ENCODE data around the gene FHOD3. TPM values are rescaled to one million over a fixed set of nuclear protein-coding genes. Genes with fewer than 3 reads are reported as not detected.

FHOD3 gene
- total and polyA plus RNA-seq, 2 of the 13 experiments (the other 11 are each of a cell fraction or from before 2014, with no cell fraction given): 0.07 TPM; not detected in 1

DNA sequence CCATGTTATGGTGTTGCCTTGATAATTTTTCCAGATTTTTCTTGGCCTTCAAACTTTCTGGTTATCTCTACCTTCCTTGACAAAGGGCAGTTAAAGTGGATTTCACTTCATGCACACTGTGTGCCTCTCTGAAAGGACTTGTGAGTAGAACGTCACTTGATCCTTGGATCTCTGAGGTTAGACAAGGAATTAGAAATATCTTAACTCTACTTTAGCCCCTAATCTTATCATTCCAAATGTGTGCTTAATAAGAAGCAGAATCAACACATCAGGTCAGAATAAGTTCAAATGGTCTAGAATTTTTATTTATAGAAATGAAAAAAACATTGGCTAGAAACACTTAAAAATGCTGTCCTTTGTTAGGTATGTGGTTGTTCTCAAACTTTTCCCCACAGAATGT, 325.6 kb downstream of the FHOD3 start:
- in situ Hi-C loops (cut with HindIII; ENCODE audit: extremely low pct_ligation_motif_present, low pct_unique_long_range_greater_than_20kb): no loop called here
- Histone ChIP-seq H3K36me3 (replicated peaks in 1 of 2; ENCODE audit: control insufficient read depth in 1 of 2, insufficient read depth in 2 of 2, low read length in 2 of 2) (no peaks in the 10 kb centered on the region), H4K20me1 (ENCODE audit: insufficient read depth, low read length) (no peaks in the 10 kb centered on the region), H3K4me1 (ENCODE audit: insufficient read depth, low read length) (no peaks in the 10 kb centered on the region), H3K79me2 (ENCODE audit: insufficient read depth, low read length) (no peaks in the 10 kb centered on the region), H3K27ac (ENCODE audit: extremely low read length, insufficient read depth, low read length) (no peak overlapping the region), H3K9ac (ENCODE audit: insufficient read depth, low read depth, low read length) (no peak overlapping the region), H3K27me3 (ENCODE audit: control insufficient read depth in 1 of 2, insufficient read depth in 2 of 2, low read length in 2 of 2) (0 out of 5 replicates have a peak, but pooled peaks cover 0 to 1% of the 10 kb centered on the region in 2 experiments), H3K9me3 (ENCODE audit: low read length) (no peaks in the 10 kb centered on the region), H3K4me2 (ENCODE audit: low read depth, low read length) (no peak overlapping the region), H2AFZ (ENCODE audit: low read length) (no peak overlapping the region), H3K4me3 (replicated peaks in 1 of 3; ENCODE audit: insufficient read depth in 1 of 3, low read depth in 2 of 3, low read length in 3 of 3) (no peak overlapping the region)
- DNase-seq (ENCODE audit: low spot score): no peak
- 4% methylated on average over 1 of the region's 1 CpG for WGBS (ENCODE audit: low lambda C conversion rate)
- no peak for ATAC-seq
- BruUV-seq (replicated peaks): no TSS peak
- POLR2A ChIA-PET: no interaction called here
- no peak for FAIRE-seq
- TF ChIP-seq, protein P1, sequence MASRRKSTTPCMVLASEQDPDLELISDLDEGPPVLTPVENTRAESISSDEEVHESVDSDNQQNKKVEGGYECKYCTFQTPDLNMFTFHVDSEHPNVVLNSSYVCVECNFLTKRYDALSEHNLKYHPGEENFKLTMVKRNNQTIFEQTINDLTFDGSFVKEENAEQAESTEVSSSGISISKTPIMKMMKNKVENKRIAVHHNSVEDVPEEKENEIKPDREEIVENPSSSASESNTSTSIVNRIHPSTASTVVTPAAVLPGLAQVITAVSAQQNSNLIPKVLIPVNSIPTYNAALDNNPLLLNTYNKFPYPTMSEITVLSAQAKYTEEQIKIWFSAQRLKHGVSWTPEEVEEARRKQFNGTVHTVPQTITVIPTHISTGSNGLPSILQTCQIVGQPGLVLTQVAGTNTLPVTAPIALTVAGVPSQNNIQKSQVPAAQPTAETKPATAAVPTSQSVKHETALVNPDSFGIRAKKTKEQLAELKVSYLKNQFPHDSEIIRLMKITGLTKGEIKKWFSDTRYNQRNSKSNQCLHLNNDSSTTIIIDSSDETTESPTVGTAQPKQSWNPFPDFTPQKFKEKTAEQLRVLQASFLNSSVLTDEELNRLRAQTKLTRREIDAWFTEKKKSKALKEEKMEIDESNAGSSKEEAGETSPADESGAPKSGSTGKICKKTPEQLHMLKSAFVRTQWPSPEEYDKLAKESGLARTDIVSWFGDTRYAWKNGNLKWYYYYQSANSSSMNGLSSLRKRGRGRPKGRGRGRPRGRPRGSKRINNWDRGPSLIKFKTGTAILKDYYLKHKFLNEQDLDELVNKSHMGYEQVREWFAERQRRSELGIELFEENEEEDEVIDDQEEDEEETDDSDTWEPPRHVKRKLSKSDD (CRISPR knock-in tag; IDR thresholded peaks at IDR 0.05; ENCODE audit: low read depth): no peak
- TF ChIP-seq ZNF30 (CRISPR knock-in tag; IDR thresholded peaks at IDR 0.05) (no peak), ZNF570 (CRISPR knock-in tag; IDR thresholded peaks at IDR 0.05; ENCODE audit: borderline replicate concordance) (no peak), ZSCAN29 (CRISPR knock-in tag; conservative IDR thresholded peaks at IDR 0.05) (no peak), ZNF761 (CRISPR knock-in tag; conservative IDR thresholded peaks at IDR 0.05) (no peak), CHCHD3 (CRISPR knock-in tag; IDR thresholded peaks at IDR 0.05) (no peak), ZNF747 (CRISPR knock-in tag; IDR thresholded peaks at IDR 0.05; ENCODE audit: borderline replicate concordance) (no peak), SP2 (CRISPR knock-in tag; IDR thresholded peaks at IDR 0.05) (no peak), CREB1 (IDR thresholded peaks at IDR 0.05) (no peak), CREB1 (CRISPR knock-in tag; IDR thresholded peaks at IDR 0.05) (no peak), HES4 (CRISPR knock-in tag; IDR thresholded peaks at IDR 0.05; ENCODE audit: borderline replicate concordance) (no peak), ZNF562 (CRISPR knock-in tag; IDR thresholded peaks at IDR 0.05; ENCODE audit: borderline replicate concordance) (no peak), PCBP1 (IDR thresholded peaks at IDR 0.05; ENCODE audit: borderline replicate concordance, low read depth, low read length) (no peak)
- TF ChIP-seq, protein P2, sequence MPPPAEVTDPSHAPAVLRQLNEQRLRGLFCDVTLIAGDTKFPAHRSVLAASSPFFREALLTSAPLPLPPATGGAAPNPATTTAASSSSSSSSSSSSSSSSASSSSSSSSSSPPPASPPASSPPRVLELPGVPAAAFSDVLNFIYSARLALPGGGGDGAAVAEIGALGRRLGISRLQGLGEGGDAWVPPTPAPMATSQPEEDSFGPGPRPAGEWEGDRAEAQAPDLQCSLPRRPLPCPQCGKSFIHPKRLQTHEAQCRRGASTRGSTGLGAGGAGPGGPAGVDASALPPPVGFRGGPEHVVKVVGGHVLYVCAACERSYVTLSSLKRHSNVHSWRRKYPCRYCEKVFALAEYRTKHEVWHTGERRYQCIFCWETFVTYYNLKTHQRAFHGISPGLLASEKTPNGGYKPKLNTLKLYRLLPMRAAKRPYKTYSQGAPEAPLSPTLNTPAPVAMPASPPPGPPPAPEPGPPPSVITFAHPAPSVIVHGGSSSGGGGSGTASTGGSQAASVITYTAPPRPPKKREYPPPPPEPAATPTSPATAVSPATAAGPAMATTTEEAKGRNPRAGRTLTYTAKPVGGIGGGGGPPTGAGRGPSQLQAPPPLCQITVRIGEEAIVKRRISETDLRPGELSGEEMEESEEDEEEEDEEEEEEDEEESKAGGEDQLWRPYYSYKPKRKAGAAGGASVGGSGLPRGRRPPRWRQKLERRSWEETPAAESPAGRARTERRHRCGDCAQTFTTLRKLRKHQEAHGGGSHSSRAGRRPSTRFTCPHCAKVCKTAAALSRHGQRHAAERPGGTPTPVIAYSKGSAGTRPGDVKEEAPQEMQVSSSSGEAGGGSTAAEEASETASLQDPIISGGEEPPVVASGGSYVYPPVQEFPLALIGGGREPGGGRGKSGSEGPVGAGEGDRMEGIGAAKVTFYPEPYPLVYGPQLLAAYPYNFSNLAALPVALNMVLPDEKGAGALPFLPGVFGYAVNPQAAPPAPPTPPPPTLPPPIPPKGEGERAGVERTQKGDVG (CRISPR knock-in tag; IDR thresholded peaks at IDR 0.05; ENCODE audit: borderline replicate concordance): no peak
- TF ChIP-seq, protein P3, sequence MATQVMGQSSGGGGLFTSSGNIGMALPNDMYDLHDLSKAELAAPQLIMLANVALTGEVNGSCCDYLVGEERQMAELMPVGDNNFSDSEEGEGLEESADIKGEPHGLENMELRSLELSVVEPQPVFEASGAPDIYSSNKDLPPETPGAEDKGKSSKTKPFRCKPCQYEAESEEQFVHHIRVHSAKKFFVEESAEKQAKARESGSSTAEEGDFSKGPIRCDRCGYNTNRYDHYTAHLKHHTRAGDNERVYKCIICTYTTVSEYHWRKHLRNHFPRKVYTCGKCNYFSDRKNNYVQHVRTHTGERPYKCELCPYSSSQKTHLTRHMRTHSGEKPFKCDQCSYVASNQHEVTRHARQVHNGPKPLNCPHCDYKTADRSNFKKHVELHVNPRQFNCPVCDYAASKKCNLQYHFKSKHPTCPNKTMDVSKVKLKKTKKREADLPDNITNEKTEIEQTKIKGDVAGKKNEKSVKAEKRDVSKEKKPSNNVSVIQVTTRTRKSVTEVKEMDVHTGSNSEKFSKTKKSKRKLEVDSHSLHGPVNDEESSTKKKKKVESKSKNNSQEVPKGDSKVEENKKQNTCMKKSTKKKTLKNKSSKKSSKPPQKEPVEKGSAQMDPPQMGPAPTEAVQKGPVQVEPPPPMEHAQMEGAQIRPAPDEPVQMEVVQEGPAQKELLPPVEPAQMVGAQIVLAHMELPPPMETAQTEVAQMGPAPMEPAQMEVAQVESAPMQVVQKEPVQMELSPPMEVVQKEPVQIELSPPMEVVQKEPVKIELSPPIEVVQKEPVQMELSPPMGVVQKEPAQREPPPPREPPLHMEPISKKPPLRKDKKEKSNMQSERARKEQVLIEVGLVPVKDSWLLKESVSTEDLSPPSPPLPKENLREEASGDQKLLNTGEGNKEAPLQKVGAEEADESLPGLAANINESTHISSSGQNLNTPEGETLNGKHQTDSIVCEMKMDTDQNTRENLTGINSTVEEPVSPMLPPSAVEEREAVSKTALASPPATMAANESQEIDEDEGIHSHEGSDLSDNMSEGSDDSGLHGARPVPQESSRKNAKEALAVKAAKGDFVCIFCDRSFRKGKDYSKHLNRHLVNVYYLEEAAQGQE (IDR thresholded peaks at IDR 0.05; ENCODE audit: borderline replicate concordance in 1 of 2, low read depth in 1 of 2, low read length in 2 of 2): no peak
- CTCF ChIA-PET (ENCODE audit: low intra/inter-chr PET ratio, low total read pairs): no interaction called here
- intact Hi-C loops (cut with micrococcal nuclease; ENCODE audit: unreplicated experiment): no loop called here

All from HepG2 (cell line).